ENCODE measurements around the gene SPEG.

GRCh38 chr2:219520079-219520478, 85.4 kb downstream of the SPEG start:
- no peak for TF ChIP-seq POLR2A (IDR thresholded peaks at IDR 0.05; ENCODE audit: control extremely low read depth in 1 of 2, low read depth in 2 of 2, low read length in 2 of 2)
- no peak for TF ChIP-seq CTCF (IDR thresholded peaks at IDR 0.05; ENCODE audit: control extremely low read depth in 1 of 3, insufficient read depth in 1 of 3, low read depth in 1 of 3, low read length in 3 of 3)
- TF ChIP-seq SRF (IDR thresholded peaks at IDR 0.05; ENCODE audit: low read depth, low read length) = no peak
- no peak for TF ChIP-seq MAX (IDR thresholded peaks at IDR 0.05)
- no peak for TF ChIP-seq KDM1A (IDR thresholded peaks at IDR 0.05; ENCODE audit: borderline replicate concordance, low read length)
- TF ChIP-seq CREB1 (IDR thresholded peaks at IDR 0.05) = no peak
- TF ChIP-seq BRCA1 (IDR thresholded peaks at IDR 0.05; ENCODE audit: low read depth, low read length) = no peak
- TF ChIP-seq RFX5 (IDR thresholded peaks at IDR 0.05; ENCODE audit: borderline replicate concordance, low read depth, low read length) = no peak
- no peak for TF ChIP-seq CHD2 (IDR thresholded peaks at IDR 0.05; ENCODE audit: low read length)
- no peak for TF ChIP-seq TAF1 (IDR thresholded peaks at IDR 0.05; ENCODE audit: low read depth, low read length)
- TF ChIP-seq KDM5A (IDR thresholded peaks at IDR 0.05; ENCODE audit: low read length) = no peak
- TF ChIP-seq POLR2AphosphoS5 (IDR thresholded peaks at IDR 0.05; ENCODE audit: low read depth, low read length) = no peak
- TF ChIP-seq, protein P1, sequence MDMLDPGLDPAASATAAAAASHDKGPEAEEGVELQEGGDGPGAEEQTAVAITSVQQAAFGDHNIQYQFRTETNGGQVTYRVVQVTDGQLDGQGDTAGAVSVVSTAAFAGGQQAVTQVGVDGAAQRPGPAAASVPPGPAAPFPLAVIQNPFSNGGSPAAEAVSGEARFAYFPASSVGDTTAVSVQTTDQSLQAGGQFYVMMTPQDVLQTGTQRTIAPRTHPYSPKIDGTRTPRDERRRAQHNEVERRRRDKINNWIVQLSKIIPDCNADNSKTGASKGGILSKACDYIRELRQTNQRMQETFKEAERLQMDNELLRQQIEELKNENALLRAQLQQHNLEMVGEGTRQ (IDR thresholded peaks at IDR 0.05; ENCODE audit: low read length) = no peak
